ENCODE data around the gene MYNN. TPM values are rescaled to one million over a fixed set of nuclear protein-coding genes. Genes with fewer than 3 reads are reported as not detected.
"Not testable (repeated sequence)": the region's sequence is repeated elsewhere in the genome, so short reads cannot be mapped to it uniquely, and the experiment has no call there.

Gene MYNN
- 27.2 TPM for total RNA-seq (ENCODE audit: insufficient read depth, low replicate concordance)

DNA sequence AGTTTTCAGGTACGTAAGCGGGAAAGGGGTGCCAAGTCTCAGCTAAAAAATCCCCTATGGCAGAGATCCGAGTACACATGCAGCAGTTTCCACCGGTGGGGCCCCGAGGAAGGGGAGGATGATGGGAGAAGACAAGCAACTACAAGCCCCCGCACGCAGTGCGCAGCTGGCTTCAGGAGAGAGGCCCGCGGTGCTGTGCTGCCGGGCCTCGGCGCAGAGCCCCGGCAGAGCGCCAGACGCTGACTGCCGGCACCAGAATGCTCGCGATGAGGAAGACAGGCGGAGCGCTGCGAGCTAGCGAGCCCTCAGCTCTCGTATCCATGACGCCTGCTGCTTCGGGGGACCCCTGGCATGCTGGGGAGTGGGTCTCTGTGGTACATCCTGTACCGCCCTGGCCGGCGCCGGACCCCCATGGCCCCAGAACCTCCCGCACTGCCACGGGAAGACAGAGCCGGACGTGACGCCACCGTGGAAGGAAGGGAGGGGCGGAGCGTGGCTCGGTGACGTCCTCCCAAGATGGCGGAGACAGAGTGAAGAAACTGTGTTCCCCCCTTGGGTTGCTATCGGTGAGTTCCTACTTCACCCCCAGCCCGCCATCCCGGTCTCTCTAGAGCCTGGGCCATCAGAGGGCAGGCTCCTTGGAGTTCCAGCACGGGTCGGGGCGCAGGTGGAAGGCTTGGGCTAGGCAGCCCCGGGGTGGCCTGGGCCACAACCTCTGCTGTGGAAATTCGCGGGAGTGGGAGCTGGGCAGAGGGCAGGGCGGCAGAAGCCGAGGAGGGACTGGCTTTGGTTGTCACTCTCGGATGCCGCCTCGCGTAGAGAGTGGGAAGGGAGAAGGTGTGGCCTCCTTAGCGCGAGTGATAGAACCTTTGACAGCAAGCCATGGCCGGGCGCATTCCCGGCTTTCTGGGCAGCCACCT is at the start of gene MYNN:
MYNN (plus strand) TSS at position 500 of the 920 bp plus-strand sequence. CDS start 900 bp downstream, outside the sequence.
- DNase-seq (ENCODE audit: low spot score): peak; percentile 97

DNA sequence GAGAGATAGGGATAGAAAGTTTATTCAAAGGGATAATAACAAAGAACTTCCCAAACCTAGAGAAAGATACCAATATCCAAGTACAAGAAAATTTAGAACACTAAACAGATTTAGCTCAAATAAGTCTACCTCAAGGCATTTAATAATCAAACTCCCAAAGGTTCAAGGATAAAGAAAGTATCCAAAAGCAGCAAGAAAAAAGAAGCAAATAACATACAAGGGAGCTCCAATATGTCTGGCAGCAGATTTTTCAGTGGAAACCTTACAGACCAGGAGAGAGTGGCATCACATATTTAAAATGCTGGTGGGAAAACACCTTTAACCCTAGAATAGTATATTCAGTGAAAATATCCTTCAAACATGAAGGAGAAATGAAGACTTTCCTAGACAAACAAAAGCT is 41.3 kb upstream of the MYNN start:
- DNase-seq (ENCODE audit: low spot score): not testable (repeated sequence)

DNA sequence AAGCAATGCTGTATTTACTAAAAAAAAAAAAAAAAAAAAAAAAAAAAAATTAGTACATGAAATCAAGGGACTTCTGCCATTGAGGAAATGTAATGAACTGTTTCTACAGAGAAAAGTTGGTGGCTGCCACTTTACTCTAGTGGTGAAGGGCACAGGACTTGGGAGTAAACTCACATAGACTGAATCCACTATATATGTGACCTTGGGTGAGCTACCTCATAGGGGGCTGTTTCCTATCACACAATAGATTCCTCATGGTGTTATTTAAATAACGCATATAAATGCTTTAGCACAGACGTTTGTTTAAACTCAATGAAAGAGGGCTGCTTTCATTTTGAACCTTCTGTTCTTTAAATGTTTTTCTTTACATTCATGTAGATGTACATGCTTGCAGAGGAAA is 34.1 kb upstream of the MYNN start:
- DNase-seq (ENCODE audit: low spot score): no peak

DNA sequence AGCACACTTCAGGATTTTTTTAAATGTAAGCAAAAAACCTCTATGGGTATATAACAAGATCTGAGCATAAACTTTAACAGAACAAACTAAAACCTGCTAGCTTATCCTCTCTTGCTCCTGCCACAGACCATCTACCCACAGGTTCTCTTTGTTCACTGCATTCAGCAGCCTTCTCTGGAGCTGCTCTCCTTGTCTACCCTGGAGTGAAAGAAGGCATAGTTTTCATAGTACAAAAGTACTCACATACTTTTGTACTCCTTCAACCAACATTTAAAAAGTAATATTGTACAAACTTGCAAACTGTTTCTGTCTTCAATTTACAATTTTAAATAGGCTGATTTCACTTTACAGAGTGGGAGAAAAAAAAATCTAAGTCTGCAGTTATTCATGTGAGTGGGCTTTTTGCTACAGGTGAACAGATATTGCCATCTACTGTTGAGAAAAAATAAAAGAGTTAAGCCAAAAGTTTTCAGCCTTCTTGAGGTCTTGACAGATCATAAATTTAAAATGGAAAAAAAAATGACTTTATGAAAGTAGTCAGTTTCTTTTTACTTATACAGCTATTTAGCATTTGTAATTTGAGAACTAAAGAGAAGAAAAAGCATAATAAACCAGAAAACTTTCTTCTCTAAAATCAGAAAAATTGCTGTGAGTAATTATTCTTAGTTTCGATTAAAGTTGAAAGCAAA is 28.7 kb upstream of the MYNN start:
- DNase-seq (ENCODE audit: low spot score): peak; percentile 24

DNA sequence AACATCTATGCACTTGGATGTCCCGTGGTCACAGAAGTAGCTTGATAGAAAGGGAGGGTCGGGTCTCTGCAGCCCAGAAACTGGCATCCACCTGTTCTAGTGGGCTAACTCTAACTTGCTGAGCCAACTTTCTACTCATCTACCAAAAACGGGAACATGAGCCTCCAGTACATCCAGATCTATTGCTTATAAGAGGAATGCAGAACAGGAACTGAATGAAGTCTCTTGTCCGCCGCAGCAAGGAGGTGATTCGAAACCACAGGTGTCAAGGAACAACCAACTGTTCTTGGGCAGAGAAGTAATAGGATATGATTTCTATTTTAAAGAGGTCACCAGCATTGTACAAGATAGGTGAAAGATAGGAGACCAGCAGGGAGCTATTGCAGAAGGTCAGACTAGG is 26.3 kb upstream of the MYNN start:
- no peak for DNase-seq (ENCODE audit: low spot score)

DNA sequence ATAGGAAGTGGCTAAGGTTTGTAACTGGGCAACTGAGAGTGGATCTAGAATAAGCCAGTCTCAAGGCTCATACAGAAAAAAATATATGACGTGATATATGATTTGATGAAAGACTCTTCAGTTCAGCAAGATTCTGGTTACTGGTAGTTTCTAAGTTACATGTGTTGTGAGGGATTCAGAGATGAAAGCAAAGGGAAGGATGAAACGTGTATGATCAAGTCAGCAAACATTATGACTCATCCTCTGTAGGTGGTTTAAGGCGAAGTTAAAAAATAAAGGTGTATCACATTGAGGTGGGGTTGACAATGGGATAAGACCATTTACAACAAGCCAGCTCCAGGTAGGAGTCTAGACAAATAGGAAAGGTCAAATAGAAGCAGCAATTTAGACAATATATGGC is 24.5 kb upstream of the MYNN start:
- no peak for DNase-seq (ENCODE audit: low spot score)

DNA sequence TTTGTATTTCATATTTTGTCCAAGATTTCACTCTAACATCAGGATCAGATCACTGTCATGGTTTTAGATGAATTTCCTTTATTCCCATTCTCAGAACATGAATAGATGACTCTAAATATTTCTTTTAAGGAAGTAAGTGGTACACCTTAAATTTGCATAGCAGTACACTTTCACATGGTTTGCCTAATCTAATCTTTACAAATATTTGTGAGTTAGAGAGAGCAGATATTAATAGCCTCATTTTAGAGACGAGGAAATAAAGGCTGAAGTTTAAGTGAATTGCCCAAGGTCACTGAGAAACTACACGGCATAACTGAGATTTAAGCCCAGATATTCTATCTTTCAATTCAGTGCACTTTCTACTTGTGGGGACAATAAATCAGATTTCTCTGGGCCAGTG is 22.5 kb upstream of the MYNN start:
- DNase-seq (ENCODE audit: low spot score): no peak

DNA sequence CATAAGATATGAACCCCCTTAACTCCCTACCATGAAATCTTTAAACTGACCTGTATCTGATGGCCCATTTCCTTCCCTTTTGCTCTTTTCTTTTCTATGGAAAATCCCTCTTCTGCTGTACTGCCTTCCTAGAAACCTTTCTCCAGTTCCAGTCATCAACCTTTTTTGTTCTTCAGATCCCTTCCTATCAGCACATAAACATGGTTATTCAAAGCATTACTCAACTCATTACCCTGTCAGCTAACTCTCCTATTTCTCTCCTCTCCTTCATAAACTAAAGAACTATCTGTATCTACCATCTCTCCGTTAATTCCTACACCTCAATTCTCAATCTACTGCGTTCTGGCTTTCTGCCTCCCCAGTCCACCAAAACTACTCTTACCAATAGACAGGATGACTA is 21.3 kb upstream of the MYNN start:
- DNase-seq (ENCODE audit: low spot score): no peak

DNA sequence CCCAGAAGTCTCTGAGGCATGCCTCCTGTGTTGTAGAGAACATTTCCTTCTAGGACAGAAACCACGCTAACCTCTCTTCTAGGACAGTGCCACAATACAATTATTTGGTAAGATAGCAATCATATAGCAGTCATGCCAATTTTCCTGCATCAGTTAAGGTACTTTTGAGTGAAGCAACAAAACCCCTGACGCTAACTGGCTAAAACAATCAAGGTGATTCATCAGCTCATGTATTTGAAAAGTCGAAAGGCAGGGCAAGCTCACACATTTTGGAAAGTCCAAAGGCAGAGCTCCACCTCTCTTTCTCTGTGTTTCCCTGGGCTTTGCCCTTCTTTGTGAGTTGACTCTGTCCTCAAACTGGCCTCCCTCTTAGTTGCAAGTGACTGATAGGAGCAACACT is 18.5 kb upstream of the MYNN start:
- DNase-seq (ENCODE audit: low spot score): no peak

DNA sequence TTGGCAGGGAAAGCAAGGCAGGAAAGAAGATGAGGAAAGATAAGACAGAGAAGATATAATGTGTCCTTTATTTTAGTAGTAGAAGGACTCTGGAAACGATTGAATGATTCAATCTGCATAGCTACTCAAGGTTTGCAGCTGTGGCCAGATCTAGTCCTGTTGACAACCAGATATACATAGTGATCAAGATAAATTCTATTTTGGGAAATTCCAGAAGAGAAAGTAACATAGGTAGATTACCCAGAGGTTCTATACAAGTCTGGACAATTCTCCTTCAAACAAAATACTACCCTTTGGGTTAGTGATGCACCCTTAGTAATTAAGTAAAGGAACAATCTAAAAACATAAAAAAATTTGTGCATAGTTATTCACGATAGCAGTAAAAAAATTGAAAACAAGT is 17.7 kb upstream of the MYNN start:
- no peak for DNase-seq (ENCODE audit: low spot score)

DNA sequence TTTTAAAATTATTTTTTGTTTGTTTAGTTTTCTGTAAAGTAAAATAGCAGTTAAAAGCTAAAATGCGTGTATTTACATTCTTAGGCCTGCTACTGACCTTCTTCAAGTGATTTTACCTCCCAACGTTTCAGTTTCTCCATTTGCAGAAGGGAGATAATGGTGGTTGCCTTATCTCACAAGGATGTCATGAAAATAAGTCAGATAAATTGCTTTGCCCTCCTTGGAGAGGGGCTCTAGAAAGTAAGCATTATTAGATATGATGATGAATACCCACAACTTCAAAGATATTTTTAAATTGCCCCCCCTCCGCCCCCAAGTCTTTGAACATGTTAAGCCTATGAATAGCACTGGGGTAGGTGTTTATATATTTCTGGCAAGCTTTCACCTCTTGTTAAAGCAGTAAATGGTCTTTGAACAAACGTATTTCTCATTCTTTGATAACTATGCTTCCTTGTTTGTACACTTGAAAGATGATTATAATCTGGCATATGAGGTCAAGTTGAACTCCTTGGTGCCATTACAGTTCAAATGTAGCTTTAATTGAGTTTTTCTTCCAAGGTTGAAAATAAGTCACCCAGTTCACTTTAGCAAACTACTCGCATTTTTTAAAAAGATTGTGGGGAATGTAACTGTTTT is 14.7 kb upstream of the MYNN start:
- DNase-seq (ENCODE audit: low spot score): no peak

DNA sequence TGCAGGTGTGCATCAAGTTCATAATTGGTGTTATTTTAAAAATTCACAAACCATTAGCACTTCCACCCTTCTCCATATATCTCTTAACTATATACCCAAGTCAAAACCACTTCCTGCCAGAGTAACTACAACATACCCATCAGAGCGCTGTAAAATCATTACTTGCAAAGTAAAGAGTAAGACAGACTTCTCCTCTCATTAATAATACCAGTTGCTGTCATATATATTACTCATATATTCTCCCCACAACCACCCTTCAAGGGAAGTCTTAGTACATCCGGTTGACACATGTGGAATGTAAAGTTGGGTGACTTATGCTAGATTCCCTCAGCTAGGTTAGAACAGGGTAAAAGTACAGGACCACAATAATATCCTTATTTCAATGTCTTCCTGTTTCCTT is 13.9 kb upstream of the MYNN start:
- no peak for DNase-seq (ENCODE audit: low spot score)

DNA sequence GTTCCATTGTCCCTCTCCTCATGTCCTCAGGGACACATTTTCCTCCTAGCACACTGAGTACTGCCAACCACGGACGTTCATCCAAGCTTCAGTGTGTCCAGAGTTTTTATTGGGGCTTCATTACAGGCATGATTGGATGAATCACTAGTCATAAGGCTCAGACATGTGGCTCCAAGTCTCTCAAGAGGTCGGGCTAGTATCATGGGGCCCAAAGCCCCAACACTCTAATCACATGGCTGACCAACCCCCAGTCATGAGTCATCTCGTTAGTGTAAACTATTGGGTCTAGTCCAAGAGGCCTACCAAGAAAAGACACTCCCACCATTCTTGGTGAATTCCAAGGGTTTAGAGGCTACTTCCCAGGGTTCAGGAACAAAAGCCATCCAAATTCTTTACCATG is 12.7 kb upstream of the MYNN start:
- DNase-seq (ENCODE audit: low spot score): no peak

DNA sequence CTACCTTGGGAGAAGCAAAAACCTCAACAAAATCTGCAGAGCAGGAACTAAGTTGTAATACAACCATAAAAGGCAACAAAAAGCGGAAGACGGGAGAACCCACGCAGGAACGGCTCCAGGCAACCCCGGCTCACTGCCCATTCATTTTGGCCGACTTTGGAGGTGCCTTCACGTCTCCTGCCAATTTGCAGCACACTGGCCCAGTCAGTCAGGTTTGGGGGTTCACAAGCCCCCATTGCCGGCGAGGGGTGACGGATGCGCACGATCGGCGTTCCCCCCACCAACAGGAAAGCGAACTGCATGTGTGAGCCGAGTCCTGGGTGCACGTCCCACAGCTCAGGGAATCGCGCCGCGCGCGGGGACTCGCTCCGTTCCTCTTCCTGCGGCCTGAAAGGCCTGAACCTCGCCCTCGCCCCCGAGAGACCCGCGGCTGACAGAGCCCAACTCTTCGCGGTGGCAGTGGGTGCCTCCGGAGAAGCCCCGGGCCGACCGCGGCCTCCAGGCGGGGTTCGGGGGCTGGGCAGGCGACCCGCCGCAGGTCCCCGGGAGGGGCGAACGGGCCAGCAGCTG is 8.8 kb upstream of the MYNN start:
- peak; percentile 68 for DNase-seq (ENCODE audit: low spot score)

DNA sequence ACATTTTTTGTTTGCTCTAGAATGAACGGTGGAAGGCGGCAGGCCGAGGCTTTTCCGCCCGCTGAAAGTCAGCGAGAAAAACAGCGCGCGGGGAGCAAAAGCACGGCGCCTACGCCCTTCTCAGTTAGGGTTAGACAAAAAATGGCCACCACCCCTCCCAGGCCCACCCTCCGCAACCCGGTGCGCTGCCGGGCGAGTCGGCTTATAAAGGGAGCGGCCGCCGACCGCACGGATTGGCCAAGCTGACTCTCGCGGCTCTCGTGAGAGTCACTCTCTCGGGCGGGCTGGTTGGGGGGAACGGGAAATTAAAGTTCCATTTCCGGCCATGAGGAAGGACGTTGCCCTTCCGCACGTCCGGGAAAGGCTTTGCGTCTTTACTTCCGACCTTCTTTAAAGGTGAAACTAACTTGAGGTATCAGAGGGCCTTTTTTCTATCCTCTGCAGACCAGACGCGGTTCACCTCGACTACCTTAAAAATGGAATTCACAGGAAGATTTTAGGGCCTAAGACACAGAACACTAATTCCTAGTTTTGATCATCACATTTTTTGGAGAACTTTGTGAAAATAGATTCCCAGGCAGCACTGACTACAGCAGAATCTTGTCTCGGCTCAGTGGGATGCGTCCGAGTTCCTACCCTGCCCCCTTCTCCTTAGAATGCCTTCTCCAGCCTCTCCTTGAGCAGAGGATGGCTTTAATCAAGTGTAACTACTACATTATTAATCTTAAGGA is 8.1 kb upstream of the MYNN start, which contains the start of gene TERC:
TERC (minus strand) TSS at position 179 of the 731 bp plus-strand sequence.
- peak; percentile 96 for DNase-seq (ENCODE audit: low spot score)

DNA sequence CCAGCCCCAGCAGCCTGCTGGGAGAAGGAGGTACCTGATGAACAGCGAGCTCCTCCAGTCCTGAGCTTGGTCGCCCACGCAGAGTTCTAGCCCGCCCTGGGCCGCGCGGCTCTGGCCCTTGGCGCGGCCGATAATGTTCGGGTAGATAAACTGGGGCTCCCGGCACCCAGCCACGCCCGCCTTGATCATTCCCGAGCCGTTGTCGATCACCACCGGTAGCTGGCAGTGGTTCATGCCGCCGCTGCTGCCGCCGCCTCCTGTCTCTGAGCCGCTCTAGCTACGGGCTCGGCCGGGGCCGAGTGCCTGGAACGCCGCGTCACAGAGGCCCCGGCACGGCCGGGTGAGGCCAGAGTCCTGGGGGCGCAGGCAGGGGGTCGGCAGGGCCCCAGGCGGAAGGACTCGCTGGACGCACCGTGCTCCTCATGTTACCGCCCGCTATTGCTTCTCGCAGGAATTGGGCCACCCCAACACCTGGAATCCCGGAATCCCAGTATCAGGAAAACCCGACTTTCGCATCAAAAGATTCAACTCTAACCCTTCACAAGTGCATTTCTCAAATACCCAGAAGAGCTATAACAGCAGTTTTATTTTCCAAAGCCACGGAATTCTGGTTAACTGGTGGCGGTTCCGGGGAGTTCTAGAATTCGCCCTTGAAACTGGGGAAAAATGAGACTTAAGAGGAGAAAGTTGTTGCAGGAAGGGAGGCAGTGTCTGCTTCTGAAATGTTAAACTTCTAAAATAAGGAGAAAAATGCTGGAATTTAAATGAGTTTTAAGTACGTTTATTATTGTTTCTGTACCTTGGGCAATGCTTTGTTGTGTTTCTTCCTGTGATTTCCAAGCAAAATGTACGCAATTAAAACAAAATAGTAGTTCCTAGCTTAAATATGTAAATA is 3.7 kb upstream of the MYNN start, which contains the start of gene ACTRT3:
ACTRT3 (minus strand) TSS at position 275 of the 895 bp plus-strand sequence; CDS start at position 234, 41 bp downstream.
- peak; percentile 76 for DNase-seq (ENCODE audit: low spot score)

DNA sequence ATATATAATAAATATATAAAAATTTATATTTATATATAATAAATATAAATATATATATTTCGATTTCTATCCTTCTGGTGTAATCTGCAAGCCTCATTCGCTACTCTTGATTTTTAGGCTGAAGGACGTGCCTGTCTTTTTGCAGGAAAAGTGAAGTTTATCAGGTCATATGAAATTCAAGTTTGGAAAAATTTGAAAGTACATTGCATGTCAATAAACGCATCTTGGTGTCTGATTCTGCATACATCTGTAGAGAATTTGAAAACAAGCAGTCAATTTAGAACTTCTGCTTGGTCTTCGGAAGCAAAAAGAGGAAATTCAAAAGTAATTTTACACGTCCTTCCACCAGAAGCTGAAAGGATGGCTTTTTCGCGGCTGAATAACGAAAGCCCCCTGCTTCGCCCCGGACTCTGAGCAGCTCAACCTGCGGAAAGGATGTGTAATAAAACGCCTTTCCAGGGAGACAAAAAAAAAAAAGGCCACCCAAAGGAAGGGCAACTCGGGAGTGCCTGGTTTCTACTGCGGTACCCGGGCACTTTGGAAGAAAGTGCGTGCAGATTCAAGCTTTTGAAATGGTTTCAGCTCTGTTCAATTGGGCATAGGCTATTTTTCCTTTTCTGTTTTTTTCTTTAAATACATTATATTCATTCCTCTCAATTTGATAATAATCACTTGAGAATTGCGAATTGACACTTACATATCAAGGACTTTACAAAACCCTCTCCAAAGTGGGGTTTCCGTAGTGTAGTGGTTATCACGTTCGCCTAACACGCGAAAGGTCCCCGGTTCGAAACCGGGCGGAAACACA is 1.5 kb upstream of the MYNN start:
- DNase-seq (ENCODE audit: low spot score): peak; percentile 94

DNA sequence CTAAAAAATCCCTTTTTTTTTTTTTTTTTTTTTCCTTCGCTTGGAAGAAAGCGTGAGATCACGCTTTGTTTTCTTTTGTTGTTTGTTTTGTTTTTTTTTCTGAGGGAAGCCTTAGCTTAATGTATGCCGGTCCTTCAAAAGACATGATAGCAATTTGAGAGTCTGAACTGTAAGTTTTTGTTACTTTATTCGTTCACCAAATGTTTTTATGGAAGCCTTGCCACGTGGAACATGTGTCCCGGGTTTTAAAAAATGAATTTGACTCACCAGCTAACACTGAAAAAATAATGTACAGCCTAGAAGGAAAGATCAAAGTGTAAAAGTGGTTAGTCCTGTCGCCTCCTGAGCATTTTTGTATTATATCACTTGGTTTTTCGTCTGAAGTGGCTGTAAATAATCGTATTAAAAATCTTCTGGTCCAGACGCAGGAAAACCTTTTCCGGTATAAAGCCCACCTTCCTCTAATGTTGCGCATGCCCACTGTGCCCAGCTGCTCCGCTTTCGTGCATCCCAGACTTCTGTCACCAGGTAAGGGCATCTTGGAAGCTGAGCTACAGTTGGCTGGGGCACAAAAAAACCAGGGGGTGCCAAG is 795 bp upstream of the MYNN start:
- peak; percentile 94 for DNase-seq (ENCODE audit: low spot score)

DNA sequence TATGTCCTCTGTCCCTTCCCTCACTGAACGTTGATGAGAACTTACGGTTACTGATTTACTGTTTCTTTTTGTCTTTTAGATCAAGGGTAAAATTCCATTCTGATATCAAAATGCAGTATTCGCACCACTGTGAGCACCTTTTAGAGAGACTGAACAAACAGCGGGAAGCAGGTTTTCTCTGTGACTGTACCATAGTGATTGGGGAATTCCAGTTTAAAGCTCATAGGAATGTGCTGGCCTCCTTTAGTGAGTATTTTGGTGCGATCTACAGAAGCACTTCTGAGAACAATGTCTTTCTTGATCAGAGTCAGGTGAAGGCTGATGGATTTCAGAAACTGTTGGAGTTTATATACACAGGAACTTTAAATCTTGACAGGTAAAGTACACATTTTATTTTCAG is 990 bp downstream of the MYNN start:
- DNase-seq (ENCODE audit: low spot score): no peak
